Renal cortical epithelial cell (primary cell): ENCODE results near the gene PREB. TPM values are rescaled to one million over a fixed set of nuclear protein-coding genes. Genes with fewer than 3 reads are reported as not detected.
"Not testable (repeated sequence)": the region's sequence is repeated elsewhere in the genome, so short reads cannot be mapped to it uniquely, and the experiment has no call there.

Experiments used
- DNase-seq: peaks from one replicate; pipeline ENCODE4 v3.0.0-alpha.2; 2011; ENCODE audit warnings: low read depth
- total RNA-seq: library from RNA; depleted of rRNA; stranded (reverse); fragments of >200 nt; gene quantifications from 2 replicates; pipeline ENCODE4 v1.2.3, GENCODE V29; 2014

PREB gene
- 37.5 and 53.0 TPM in 2 replicates for total RNA-seq

GRCh38 chr2:27133905-27134780, at the start of gene PREB:
Gene PREB (minus strand): TSS chr2:27134636. CDS start chr2:27134421, 215 bp downstream.
- peak; percentile 85 for DNase-seq

- no peak for DNase-seq
Observed at GRCh38 chr2:27184115-27184514, 49.7 kb upstream of the PREB start.

- no peak for DNase-seq
Observed at GRCh38 chr2:27182346-27182745, 47.9 kb upstream of the PREB start.

GRCh38 chr2:27179344-27180000, 45.0 kb upstream of the PREB start:
- DNase-seq = no peak

- no peak for DNase-seq
Observed at GRCh38 chr2:27178469-27178868, 44.0 kb upstream of the PREB start.

- DNase-seq = no peak
Observed at GRCh38 chr2:27177441-27178351, 43.3 kb upstream of the PREB start.

GRCh38 chr2:27175781-27176180, 41.3 kb upstream of the PREB start:
- DNase-seq = not testable (repeated sequence)

GRCh38 chr2:27175330-27175729, 40.9 kb upstream of the PREB start:
- DNase-seq = no peak

GRCh38 chr2:27174638-27175037, 40.2 kb upstream of the PREB start:
- DNase-seq = no peak

GRCh38 chr2:27171351-27171848, 37.0 kb upstream of the PREB start:
- no peak for DNase-seq

GRCh38 chr2:27170581-27171337, 36.3 kb upstream of the PREB start:
- DNase-seq = peak; percentile 12

GRCh38 chr2:27164960-27165763, 30.7 kb upstream of the PREB start:
- no peak for DNase-seq

GRCh38 chr2:27162151-27163121, 28.0 kb upstream of the PREB start:
- no peak for DNase-seq

GRCh38 chr2:27160191-27160590, 25.8 kb upstream of the PREB start:
- DNase-seq = no peak

- DNase-seq = no peak
Observed at GRCh38 chr2:27159271-27159670, 24.8 kb upstream of the PREB start.

- DNase-seq = no peak
Observed at GRCh38 chr2:27158468-27158867, 24.0 kb upstream of the PREB start.

- no peak for DNase-seq
Observed at GRCh38 chr2:27155069-27155520, 20.7 kb upstream of the PREB start.

GRCh38 chr2:27154488-27154887, 20.1 kb upstream of the PREB start:
- no peak for DNase-seq
